ENCODE data around the gene PRKG1. TPM values are rescaled to one million over a fixed set of nuclear protein-coding genes. Genes with fewer than 3 reads are reported as not detected.

The PRKG1 gene
- total and polyA plus RNA-seq, 2 of the 8 experiments (the other 6 are each of a cell fraction or from before 2014, with no cell fraction given): 4.2 to 15.2 TPM

GRCh38 chr10:51960494-51960895, 886.2 kb downstream of the PRKG1 start:
- DNase-seq (ENCODE audit: low read depth in 1 of 2, low spot score in 2 of 2) (no peak), FAIRE-seq (peak; percentile 86)
- 16% methylated on average over 8 of the region's 8 CpGs; no CpG with 5 or more reads in 1 of the 2 experiments for WGBS, 2 experiments (ENCODE audit: extremely low coverage in 1 of 2, insufficient coverage in 1 of 2, insufficient read length in 1 of 2, insufficient replicate concordance in 2 of 2, low coverage in 1 of 2, low lambda C conversion rate in 2 of 2, missing lambda C conversion rate in 1 of 2)
- no peaks in the 10 kb centered on the region for H3K36me3 ChIP-seq (ENCODE audit: control insufficient read depth in 2 of 4, insufficient read depth in 4 of 4, low read length in 3 of 4)
- H2BK15ac ChIP-seq (ENCODE audit: low read length): no peak overlapping the region
- H3K23ac ChIP-seq (ENCODE audit: insufficient read length): no peak overlapping the region
- H4K8ac ChIP-seq (ENCODE audit: extremely low read depth, insufficient read depth, low read length): no peak overlapping the region
- H3K79me2 ChIP-seq (ENCODE audit: control insufficient read depth in 1 of 2, insufficient read depth in 2 of 2, low read length in 2 of 2): no peaks in the 10 kb centered on the region
- no peak overlapping the region for H3K18ac ChIP-seq (ENCODE audit: extremely low read depth, low read length)
- peak overlapping the region in 1 of 4 experiments; percentile 34; a peak in 2 of 7 replicates for H3K9ac ChIP-seq (replicated peaks in 1 of 4; ENCODE audit: extremely low read depth in 1 of 4, low read depth in 3 of 4, low read length in 3 of 4)
- H3K27me3 ChIP-seq (replicated peaks in 1 of 4; ENCODE audit: control insufficient read depth in 3 of 4, extremely low read depth in 1 of 4, insufficient read depth in 3 of 4, low read length in 3 of 4): no peaks in the 10 kb centered on the region
- peak overlapping the region; percentile 92; the same call in 1 of the 2 replicates for H2AFZ ChIP-seq (ENCODE audit: low read length)
- H2BK5ac ChIP-seq (ENCODE audit: low read depth, low read length): no peak overlapping the region
- H3K79me1 ChIP-seq (ENCODE audit: low read depth, low read length): no peaks in the 10 kb centered on the region
- no peak overlapping the region for H2AK5ac ChIP-seq (ENCODE audit: low read depth, low read length)
- no peak overlapping the region for H3K4ac ChIP-seq (replicated peaks; ENCODE audit: insufficient read length, low read depth, low read length)
- H2BK12ac ChIP-seq (ENCODE audit: low read depth, low read length): no peak overlapping the region
- H3K4me3 ChIP-seq (ENCODE audit: extremely low read depth in 1 of 4, insufficient read depth in 2 of 4, low read depth in 3 of 4, low read length in 4 of 4): 0 out of 8 replicates have a peak overlapping the region, but pooled peaks of 1 of the 4 experiments have one; percentile 20
- H4K5ac ChIP-seq (ENCODE audit: insufficient read length, low read depth, low read length): peak overlapping the region; percentile 72
- no peak overlapping the region for H3K14ac ChIP-seq (ENCODE audit: insufficient read length)
- peaks cover 0 to 4% (median 3%) of the 10 kb centered on the region in 4 experiments; a peak in 4 of 7 replicates for H3K4me1 ChIP-seq (replicated peaks in 1 of 4; ENCODE audit: control insufficient read depth in 3 of 4, insufficient read depth in 4 of 4, low read length in 3 of 4)
- H3K23me2 ChIP-seq (ENCODE audit: low read depth, low read length): no peaks in the 10 kb centered on the region
- H4K20me1 ChIP-seq (replicated peaks in 1 of 2; ENCODE audit: control insufficient read depth in 1 of 2, insufficient read depth in 2 of 2, low read length in 2 of 2): no peaks in the 10 kb centered on the region
- no peaks in the 10 kb centered on the region for H3K9me3 ChIP-seq (ENCODE audit: insufficient read depth in 2 of 2, low read depth in 1 of 2, low read length in 1 of 2)
- POLR2A ChIA-PET (ENCODE audit: partially characterized antibody): no interaction called here
- H3K56ac ChIP-seq (replicated peaks; ENCODE audit: insufficient read length, low read depth, low read length): no peak overlapping the region
- H2BK120ac ChIP-seq (replicated peaks; ENCODE audit: low read depth, low read length): no peak overlapping the region
- no peak overlapping the region for H4K91ac ChIP-seq (replicated peaks; ENCODE audit: insufficient read length, low read length)
- TF ChIP-seq RAD21 (IDR thresholded peaks at IDR 0.05 in 1 of 2, conservative IDR thresholded peaks at IDR 0.05 in 1 of 2; ENCODE audit: low read depth in 2 of 2, low read length in 2 of 2) (peak; percentile 70 to 78), CTCF (IDR thresholded peaks at IDR 0.05; ENCODE audit: control extremely low read depth in 1 of 3, insufficient read depth in 1 of 3, low read depth in 1 of 3, low read length in 3 of 3) (peak in 2 of 3 experiments; percentile 31 to 44; a peak in 2 of 4 replicates), GABPA (IDR thresholded peaks at IDR 0.05; ENCODE audit: borderline replicate concordance, insufficient read depth, low read length) (no peak)
- no peak overlapping the region for H2BK20ac ChIP-seq (ENCODE audit: low read length)
- CTCF ChIA-PET (ENCODE audit: partially characterized antibody): interaction anchor here (0.5 to 2.1 kb wide), 29 partner anchors 10 to 898 kb away, joined by 3 to 10 read pairs (median 3); no protein-coding TSS in a partner anchor
- no peak overlapping the region for H3K27ac ChIP-seq (ENCODE audit: low read depth, low read length)
- peak overlapping the region in 1 of 2 experiments; percentile 31; a peak in 3 of 4 replicates for H3K4me2 ChIP-seq (ENCODE audit: insufficient read depth in 1 of 2, low read depth in 2 of 2, low read length in 2 of 2)

All from H1 (cell line).